DMS153 treated with DMSO at 0.1 percent for 48 hours (cell line): ENCODE measurements around the gene LEPR.
A peak's percentile ranks its signal among the peaks of the same experiment; 100 is the strongest.
"Not testable (repeated sequence)": the region's sequence is repeated elsewhere in the genome, so short reads cannot be mapped to it uniquely, and the experiment has no call there.

Experiments used
- DNase-seq: peaks from one replicate; lab custom pipeline; 2025; ENCODE audit not compliant: unreplicated experiment; lab: John Stamatoyannopoulos, UW

The LEPR gene

GRCh38 chr1:65420590-65421350 lies at the start of gene LEPR, which contains the start of gene LEPROT:
Gene LEPR, plus strand, starts transcription at chr1:65420668. Its CDS starts 144,898 bp downstream, at chr1:65565566.
Gene LEPROT, plus strand, starts transcription at chr1:65420668. Its CDS starts 57 bp downstream, at chr1:65420725.
- DNase-seq: peak; percentile 50

DNA sequence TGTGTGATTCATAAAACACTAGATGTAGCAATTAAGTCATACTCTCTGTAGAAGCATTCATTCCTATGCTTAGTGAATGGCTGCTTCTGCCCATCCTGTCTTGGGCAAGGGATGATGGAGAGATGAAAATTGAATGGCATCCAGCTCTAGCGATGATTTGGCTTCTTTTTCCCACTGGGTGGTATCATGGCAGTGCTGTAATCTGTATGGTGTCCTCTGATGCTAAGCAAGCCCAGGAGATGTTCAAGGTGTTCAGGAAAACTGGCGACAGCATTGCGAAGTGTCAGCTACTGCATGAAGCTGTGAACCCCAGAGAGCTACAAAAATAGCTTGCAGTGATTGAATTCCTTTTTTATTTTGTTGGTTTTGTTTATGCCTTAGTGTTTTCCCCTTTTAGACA lies 48.9 kb upstream of the LEPR start:
- no peak for DNase-seq

DNA sequence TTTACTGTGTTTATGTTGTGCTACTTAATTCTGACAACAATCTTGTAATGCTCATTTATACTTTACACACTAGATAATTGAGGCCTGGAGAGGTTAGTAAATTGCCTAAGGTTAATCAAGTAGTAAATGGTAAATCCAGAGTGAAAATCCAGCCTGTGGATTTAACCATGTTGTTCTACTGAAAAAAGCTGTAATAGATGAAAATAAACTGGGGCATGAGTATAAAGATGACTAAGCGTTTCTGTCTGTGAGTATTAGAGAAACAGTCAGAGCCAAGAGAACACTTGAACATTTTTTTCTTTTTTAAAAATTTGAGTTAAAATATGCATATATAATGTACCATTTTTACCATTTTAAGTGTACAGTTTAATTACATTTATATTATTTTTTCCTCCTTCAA lies 47.9 kb upstream of the LEPR start:
- no peak for DNase-seq

- DNase-seq: no peak
Observed at GRCh38 chr1:65377496-65378246, 42.8 kb upstream of the LEPR start.

- no peak for DNase-seq
Observed at GRCh38 chr1:65378247-65378946, 42.1 kb upstream of the LEPR start.

- DNase-seq: not testable (repeated sequence)
Observed at GRCh38 chr1:65384426-65384825, 36.0 kb upstream of the LEPR start.

DNA sequence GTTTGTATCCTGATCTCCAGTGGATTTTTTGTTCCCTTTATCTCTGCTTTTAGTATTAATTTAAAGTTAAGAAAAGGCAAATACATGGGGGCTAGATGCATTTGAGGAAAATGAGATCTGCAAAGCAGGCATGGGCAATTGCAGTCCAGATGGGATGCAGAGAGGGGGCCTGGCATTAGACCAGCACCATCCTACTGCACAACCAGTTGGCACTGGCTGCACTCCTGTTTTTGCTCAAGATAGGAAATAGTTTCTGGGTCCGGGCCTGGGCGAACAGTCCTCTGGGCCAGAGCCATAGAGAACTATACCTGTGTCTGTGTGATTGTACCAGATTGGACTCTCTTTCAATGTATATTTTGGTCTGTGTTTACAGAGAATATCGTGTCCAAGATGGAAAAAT lies 34.0 kb upstream of the LEPR start:
- DNase-seq: no peak

DNA sequence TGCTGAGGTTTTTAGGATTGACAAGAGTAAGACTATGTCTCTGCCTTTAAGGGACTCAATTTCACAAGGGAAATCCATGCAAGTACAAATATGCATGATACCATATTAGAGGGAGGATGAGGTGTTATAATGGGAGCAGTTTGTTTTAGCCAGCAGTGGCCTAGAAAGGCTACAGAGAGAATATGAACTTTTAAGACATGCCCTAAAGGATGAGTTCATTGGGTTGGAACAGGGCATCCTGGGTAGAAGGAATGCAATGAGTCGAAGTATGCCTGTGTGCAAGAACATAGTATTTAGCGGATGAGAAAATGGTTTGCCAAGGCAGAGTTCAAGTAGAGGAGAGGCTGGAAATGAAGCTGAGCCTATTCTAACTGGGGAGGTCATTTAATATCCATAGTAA lies 32.6 kb upstream of the LEPR start:
- no peak for DNase-seq

DNA sequence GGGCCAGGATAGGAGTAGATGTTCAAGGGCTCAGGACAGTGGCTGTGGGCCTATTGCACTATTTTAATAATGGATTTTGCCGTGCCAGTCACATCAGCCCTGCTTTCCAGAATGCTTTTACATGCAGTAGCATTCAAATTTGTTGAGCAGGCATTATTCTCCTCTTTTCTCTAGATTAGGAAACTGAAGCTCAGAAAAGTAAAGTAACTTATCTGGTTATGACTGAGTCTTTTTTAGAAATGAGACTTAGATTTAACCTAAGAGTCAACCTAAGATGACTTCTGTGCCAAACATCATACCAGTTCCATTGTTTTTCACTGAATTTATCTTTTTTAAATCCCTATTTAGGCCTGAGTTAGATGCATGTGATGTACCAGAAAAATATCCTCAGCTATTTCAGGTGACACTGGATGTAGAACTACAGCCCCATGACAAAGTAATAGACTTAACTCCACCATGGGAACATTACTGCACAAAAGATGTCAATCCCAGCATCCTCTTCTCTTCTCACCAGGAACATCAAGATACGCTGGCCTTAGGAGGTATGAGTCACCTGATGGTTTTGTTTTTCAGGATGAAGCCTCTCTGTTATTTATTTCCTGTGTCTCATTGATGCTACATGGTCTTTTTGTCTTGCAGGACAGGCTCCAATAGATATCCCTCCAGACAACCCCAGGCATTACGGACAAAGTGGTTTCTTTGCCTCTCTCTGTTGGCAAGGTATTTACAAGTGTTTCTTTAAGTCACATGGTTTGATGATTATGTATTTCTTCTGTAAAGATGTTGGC lies 31.4 kb upstream of the LEPR start:
- no peak for DNase-seq

DNA sequence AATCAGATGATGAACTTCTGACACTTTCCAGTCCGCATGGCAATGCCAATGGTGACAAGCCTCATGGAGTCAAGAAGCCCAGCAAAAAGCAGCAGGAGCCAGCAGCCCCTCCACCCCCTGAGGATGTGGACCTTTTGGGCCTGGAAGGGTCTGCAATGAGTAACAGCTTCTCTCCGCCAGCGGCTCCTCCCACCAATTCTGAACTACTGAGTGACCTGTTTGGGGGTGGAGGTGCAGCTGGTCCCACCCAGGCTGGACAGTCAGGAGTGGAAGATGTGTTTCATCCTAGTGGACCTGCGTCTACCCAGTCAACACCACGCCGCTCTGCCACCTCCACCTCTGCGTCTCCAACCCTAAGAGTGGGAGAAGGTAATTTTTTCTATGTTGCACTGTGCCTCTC lies 28.0 kb upstream of the LEPR start:
- no peak for DNase-seq

DNA sequence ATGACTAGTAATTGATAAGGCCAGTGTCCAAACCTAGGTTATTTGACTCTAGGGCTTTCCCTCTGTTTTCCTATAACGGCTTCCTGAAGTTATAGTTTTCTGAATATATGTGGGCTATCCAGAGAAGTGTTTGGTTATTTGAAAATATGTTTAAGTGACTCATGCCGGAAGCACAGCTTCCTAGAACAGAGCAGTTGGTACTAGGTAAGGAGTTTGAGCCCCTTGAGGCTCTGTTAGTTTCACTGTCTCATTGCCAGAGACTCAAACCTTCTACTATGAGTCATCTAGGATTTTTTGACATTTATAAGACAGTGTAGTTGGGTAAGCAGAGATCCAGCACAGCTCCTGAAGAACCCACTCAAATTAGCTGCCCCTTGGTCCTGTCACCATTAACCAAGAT lies 27.1 kb upstream of the LEPR start:
- no peak for DNase-seq

- DNase-seq: no peak
Observed at GRCh38 chr1:65393928-65394327, 26.5 kb upstream of the LEPR start.

DNA sequence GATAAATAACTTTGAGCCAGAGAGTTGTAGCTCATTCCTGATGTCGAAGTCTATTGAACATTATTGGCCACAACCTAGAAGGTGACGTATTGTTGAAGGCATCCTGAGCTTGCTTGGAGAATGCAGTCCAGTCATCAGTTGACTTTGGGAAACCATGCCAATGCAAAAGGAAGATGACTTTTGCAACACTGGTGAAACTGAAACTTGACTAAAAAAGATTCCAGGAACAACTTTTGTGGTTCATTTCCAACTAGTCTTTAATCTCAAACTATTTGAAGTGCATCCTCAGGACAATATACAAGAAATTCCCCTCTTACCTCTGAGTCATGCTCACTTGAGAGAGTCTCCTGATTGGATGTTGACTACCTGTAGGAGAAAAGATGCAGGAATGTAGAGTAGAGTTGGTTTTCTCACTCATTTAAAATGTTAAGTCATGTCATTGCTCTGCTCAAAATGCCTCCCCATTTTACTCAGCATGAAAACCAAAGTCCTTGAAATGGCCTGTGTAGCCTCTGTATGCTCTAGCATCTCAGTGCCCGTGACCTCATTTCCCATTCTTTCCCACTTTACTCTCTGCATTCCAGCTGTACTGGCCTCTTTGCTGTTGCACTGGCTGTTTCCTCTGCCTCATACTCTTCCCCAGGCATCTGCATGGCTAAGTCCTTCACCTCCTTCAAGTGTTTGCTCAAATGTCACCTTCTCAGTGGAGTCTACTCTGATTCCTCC lies 24.4 kb upstream of the LEPR start:
- DNase-seq: no peak

- no peak for DNase-seq
Observed at GRCh38 chr1:65398083-65398482, 22.4 kb upstream of the LEPR start.

DNA sequence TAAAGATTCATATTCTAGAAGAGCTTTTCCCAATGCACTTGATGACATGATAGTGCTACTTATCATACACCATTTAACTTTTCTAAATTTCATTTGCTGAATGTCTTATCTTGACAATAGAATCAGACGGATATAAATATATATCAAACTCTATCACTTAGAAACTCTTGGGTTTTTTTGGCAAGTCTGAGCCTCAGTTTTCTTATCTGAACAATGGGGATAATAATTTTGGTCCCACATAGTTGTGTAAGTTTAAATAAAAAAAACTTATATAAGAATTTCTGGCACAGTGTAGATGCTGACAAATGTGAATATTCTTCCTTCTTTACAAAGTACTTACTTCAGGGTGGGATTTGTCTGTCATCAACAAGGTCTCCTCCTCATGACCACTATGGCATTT lies 21.5 kb upstream of the LEPR start:
- DNase-seq: no peak

- no peak for DNase-seq
Observed at GRCh38 chr1:65401612-65402011, 18.9 kb upstream of the LEPR start.

- DNase-seq: no peak
Observed at GRCh38 chr1:65404941-65405340, 15.5 kb upstream of the LEPR start.

GRCh38 chr1:65407877-65408276 lies 12.6 kb upstream of the LEPR start:
- no peak for DNase-seq

- DNase-seq: no peak
Observed at GRCh38 chr1:65409314-65409713, 11.2 kb upstream of the LEPR start.

DNA sequence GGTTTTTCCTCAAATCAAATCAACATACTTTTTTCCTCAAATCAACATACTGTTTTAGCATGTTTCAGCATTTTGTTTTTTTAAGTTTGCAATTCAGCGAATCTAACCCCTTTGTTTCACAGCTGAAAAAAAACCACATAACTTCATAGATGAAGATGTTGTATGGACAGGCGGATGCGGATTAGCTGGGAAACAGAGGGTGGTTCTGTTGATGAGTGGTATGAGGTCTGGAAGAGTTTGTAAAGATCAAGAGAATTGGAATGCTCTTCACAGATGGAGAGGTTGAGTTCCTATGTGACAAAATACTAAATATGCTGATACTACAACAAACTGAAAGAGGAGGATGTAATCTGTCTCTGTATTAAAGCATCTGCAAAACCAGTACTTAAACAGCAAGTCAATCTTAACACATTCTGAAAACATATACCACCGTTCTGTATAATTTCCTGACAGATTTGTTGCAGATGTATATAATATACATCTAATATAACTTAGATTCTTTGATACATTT lies 10.6 kb upstream of the LEPR start:
- no peak for DNase-seq
